Measurements from ENCODE around the gene OR10A6.

Gene OR10A6

GRCh38 chr11:7905549-7905948 lies 25.5 kb downstream of the OR10A6 start:
- no peak overlapping the region for H3K27ac ChIP-seq
- no peak overlapping the region for H3K4me3 ChIP-seq (ENCODE audit: low read depth in 1 of 2, low read length in 1 of 2)
- TF ChIP-seq CTCF (IDR thresholded peaks at IDR 0.05), result no peak
- H3K36me3 ChIP-seq, result no peaks in the 10 kb centered on the region
- peaks cover 23% of the 10 kb centered on the region for H3K27me3 ChIP-seq
- H3K4me1 ChIP-seq (ENCODE audit: control insufficient read depth in 1 of 2, insufficient read depth in 1 of 2, low read depth in 1 of 2, low read length in 1 of 2), result no peaks in the 10 kb centered on the region
- H3K9me3 ChIP-seq, result no peaks in the 10 kb centered on the region

- Histone ChIP-seq H3K36me3 (no peaks in the 10 kb centered on the region), H3K27ac (no peak overlapping the region), H3K4me3 (ENCODE audit: low read depth in 1 of 2, low read length in 1 of 2) (no peak overlapping the region), H3K27me3 (peaks cover 23% of the 10 kb centered on the region), H3K9me3 (no peaks in the 10 kb centered on the region), H3K4me1 (ENCODE audit: control insufficient read depth in 1 of 2, insufficient read depth in 1 of 2, low read depth in 1 of 2, low read length in 1 of 2) (no peaks in the 10 kb centered on the region)
- no peak for TF ChIP-seq CTCF (IDR thresholded peaks at IDR 0.05)
Measured at GRCh38 chr11:7904917-7905316, 26.2 kb downstream of the OR10A6 start.

GRCh38 chr11:7903940-7904339 lies 27.1 kb downstream of the OR10A6 start:
- Histone ChIP-seq H3K9me3 (no peaks in the 10 kb centered on the region), H3K4me1 (ENCODE audit: control insufficient read depth in 1 of 2, insufficient read depth in 1 of 2, low read depth in 1 of 2, low read length in 1 of 2) (no peaks in the 10 kb centered on the region), H3K27me3 (peaks cover 23% of the 10 kb centered on the region), H3K4me3 (ENCODE audit: low read depth in 1 of 2, low read length in 1 of 2) (no peak overlapping the region), H3K36me3 (no peaks in the 10 kb centered on the region), H3K27ac (no peak overlapping the region)
- no peak for TF ChIP-seq CTCF (IDR thresholded peaks at IDR 0.05)

- no peaks in the 10 kb centered on the region for H3K4me1 ChIP-seq (ENCODE audit: control insufficient read depth in 1 of 2, insufficient read depth in 1 of 2, low read depth in 1 of 2, low read length in 1 of 2)
- H3K36me3 ChIP-seq, result no peaks in the 10 kb centered on the region
- peaks cover 6% of the 10 kb centered on the region for H3K27me3 ChIP-seq
- H3K27ac ChIP-seq, result no peak overlapping the region
- no peak for TF ChIP-seq CTCF (IDR thresholded peaks at IDR 0.05)
- H3K9me3 ChIP-seq, result no peaks in the 10 kb centered on the region
- no peak overlapping the region for H3K4me3 ChIP-seq (ENCODE audit: low read depth in 1 of 2, low read length in 1 of 2)
Measured at GRCh38 chr11:7901319-7901854, 29.7 kb downstream of the OR10A6 start.

- H3K4me3 ChIP-seq (ENCODE audit: low read depth in 1 of 2, low read length in 1 of 2), result no peak overlapping the region
- H3K9me3 ChIP-seq, result no peaks in the 10 kb centered on the region
- no peak for TF ChIP-seq CTCF (IDR thresholded peaks at IDR 0.05)
- no peaks in the 10 kb centered on the region for H3K36me3 ChIP-seq
- H3K27ac ChIP-seq, result no peak overlapping the region
- H3K4me1 ChIP-seq (ENCODE audit: control insufficient read depth in 1 of 2, insufficient read depth in 1 of 2, low read depth in 1 of 2, low read length in 1 of 2), result no peaks in the 10 kb centered on the region
- no peaks in the 10 kb centered on the region for H3K27me3 ChIP-seq
Measured at GRCh38 chr11:7900686-7901085, 30.4 kb downstream of the OR10A6 start.

GRCh38 chr11:7899418-7899817 lies 31.6 kb downstream of the OR10A6 start:
- TF ChIP-seq CTCF (IDR thresholded peaks at IDR 0.05), result no peak
- H3K4me1 ChIP-seq (ENCODE audit: control insufficient read depth in 1 of 2, insufficient read depth in 1 of 2, low read depth in 1 of 2, low read length in 1 of 2), result no peaks in the 10 kb centered on the region
- H3K9me3 ChIP-seq, result no peaks in the 10 kb centered on the region
- no peaks in the 10 kb centered on the region for H3K27me3 ChIP-seq
- H3K36me3 ChIP-seq, result no peaks in the 10 kb centered on the region
- no peak overlapping the region for H3K27ac ChIP-seq
- H3K4me3 ChIP-seq (ENCODE audit: low read depth in 1 of 2, low read length in 1 of 2), result no peak overlapping the region

Measured in neutrophil (primary cell).